DND-41 (cell line): ENCODE measurements around the gene TRAPPC6A.

Source experiments
- ATAC-seq: fragments of 200-7000 bp; cut with Tn5 transposase; 3 replicates; pipeline ENCODE4 v1.9.1; 2021; ENCODE audit warnings: low read depth; ENCODE audit not compliant: insufficient read depth
- DNase-seq: peaks from one replicate; pipeline ENCODE4 v3.0.0-alpha.2; 2020
- H2AFZ ChIP-seq: 2 replicates; pipeline ENCODE4 v1.6.0; 2012; ENCODE audit warnings: low read depth, low read length
- H3K27ac ChIP-seq: 2 replicates; pipeline ENCODE4 v1.5.1; 2012; ENCODE audit warnings: low read length, inconsistent platforms
- H3K27me3 ChIP-seq: fragments of 200-600 bp; sonication (generic); 2 replicates; pipeline ENCODE4 v1.6.0; 2012; ENCODE audit warnings: low read length, mild to moderate bottlenecking, inconsistent platforms; ENCODE audit not compliant: insufficient read depth, poor library complexity
- H3K36me3 ChIP-seq: 2 replicates; pipeline ENCODE4 v1.5.1; 2012; ENCODE audit warnings: low read length, inconsistent platforms; ENCODE audit not compliant: insufficient read depth
- H3K4me1 ChIP-seq: 2 replicates; pipeline ENCODE4 v1.5.1; 2012; ENCODE audit warnings: mild to moderate bottlenecking, low read length; ENCODE audit not compliant: insufficient read depth
- H3K4me2 ChIP-seq: 2 replicates; pipeline ENCODE4 v1.6.0; 2012; ENCODE audit warnings: mild to moderate bottlenecking, moderate library complexity, low read length, inconsistent platforms; ENCODE audit not compliant: insufficient read depth
- H3K4me3 ChIP-seq, 2 experiments: fragments of 200-600 bp in 1 of 2; shearing (Covaris generic) in 1 of 2; 2 replicates each; pipeline ENCODE4 v1.5.1; 2012 to 2016; ENCODE audit warnings: inconsistent platforms in 2 of 2, low read length in 2 of 2, mild to moderate bottlenecking in 2 of 2, low read depth in 1 of 2, moderate library complexity in 1 of 2
- H3K79me2 ChIP-seq: 2 replicates; pipeline ENCODE4 v1.6.0; 2012; ENCODE audit warnings: low read length, inconsistent platforms; ENCODE audit not compliant: insufficient read depth
- H3K9ac ChIP-seq: 2 replicates; pipeline ENCODE4 v1.6.0; 2012; ENCODE audit warnings: low read depth, mild to moderate bottlenecking, inconsistent platforms, low read length, moderate library complexity
- H3K9me3 ChIP-seq: 2 replicates; pipeline ENCODE4 v1.5.1; 2012; ENCODE audit warnings: low read length, moderate library complexity, mild to moderate bottlenecking, inconsistent platforms; ENCODE audit not compliant: insufficient read depth, severe bottlenecking
- H4K20me1 ChIP-seq: 2 replicates; pipeline ENCODE4 v1.6.0; 2012; ENCODE audit warnings: low read length; ENCODE audit not compliant: insufficient read depth
- CTCF ChIP-seq: IDR thresholded peaks from 2 replicates; pipeline ENCODE4 v1.5.1; 2012; ENCODE audit warnings: borderline replicate concordance, low read length, moderate library complexity, mild to moderate bottlenecking; ENCODE audit not compliant: poor library complexity, severe bottlenecking; ENCODE audit errors: extremely low read depth
- EZH2 ChIP-seq: IDR thresholded peaks from 3 replicates; pipeline ENCODE4 v1.6.1; 2012; ENCODE audit warnings: borderline replicate concordance, low read depth, mild to moderate bottlenecking, moderate library complexity, low read length, inconsistent platforms; ENCODE audit not compliant: severe bottlenecking

Gene TRAPPC6A

GRCh38 chr19:45195764-45196163 is 17.7 kb upstream of the TRAPPC6A start:
- no peak for TF ChIP-seq CTCF
- TF ChIP-seq EZH2: no peak
- no peak for ATAC-seq
- DNase-seq: no peak

GRCh38 chr19:45191375-45191774 is 13.3 kb upstream of the TRAPPC6A start:
- DNase-seq (no peak), ATAC-seq (no peak)
- Histone ChIP-seq H3K4me1 (0 out of 2 replicates have a peak, but pooled peaks cover 4% of the 10 kb centered on the region), H3K27me3 (no peaks in the 10 kb centered on the region), H2AFZ (no peak overlapping the region), H3K9ac (no peak overlapping the region), H3K4me2 (no peak overlapping the region), H3K79me2 (no peaks in the 10 kb centered on the region), H3K27ac (no peak overlapping the region), H4K20me1 (no peaks in the 10 kb centered on the region), H3K4me3 (no peak overlapping the region), H3K36me3 (no peaks in the 10 kb centered on the region), H3K9me3 (no peaks in the 10 kb centered on the region)
- TF ChIP-seq EZH2: no peak
- TF ChIP-seq CTCF: no peak

More at GRCh38 chr19:45195764-45196163, 17.7 kb upstream of the TRAPPC6A start:
- Histone ChIP-seq H3K4me3 (no peak overlapping the region), H3K9me3 (no peaks in the 10 kb centered on the region), H4K20me1 (no peaks in the 10 kb centered on the region), H3K9ac (no peak overlapping the region), H3K4me1 (no peaks in the 10 kb centered on the region), H3K79me2 (no peaks in the 10 kb centered on the region), H3K36me3 (no peaks in the 10 kb centered on the region), H3K4me2 (no peak overlapping the region), H2AFZ (no peak overlapping the region), H3K27me3 (no peaks in the 10 kb centered on the region), H3K27ac (no peak overlapping the region)

- Histone ChIP-seq H3K4me1 (0 out of 2 replicates have a peak, but pooled peaks cover 4% of the 10 kb centered on the region), H2AFZ (no peak overlapping the region), H3K4me2 (no peak overlapping the region), H3K27me3 (no peaks in the 10 kb centered on the region), H4K20me1 (no peaks in the 10 kb centered on the region), H3K9me3 (no peaks in the 10 kb centered on the region), H3K36me3 (no peaks in the 10 kb centered on the region), H3K4me3 (no peak overlapping the region), H3K27ac (no peak overlapping the region), H3K9ac (no peak overlapping the region), H3K79me2 (no peaks in the 10 kb centered on the region)
- TF ChIP-seq CTCF (no peak), EZH2 (no peak)
- no peak for DNase-seq
- ATAC-seq: no peak
Observed at GRCh38 chr19:45189971-45190370, 11.9 kb upstream of the TRAPPC6A start.
